Measurements from ENCODE around the gene DOC2B. TPM values are rescaled to one million over a fixed set of nuclear protein-coding genes. Genes with fewer than 3 reads are reported as not detected.

Gene DOC2B
- total RNA-seq, 1 donor from 2014 or later, result 4.5 TPM

DNA sequence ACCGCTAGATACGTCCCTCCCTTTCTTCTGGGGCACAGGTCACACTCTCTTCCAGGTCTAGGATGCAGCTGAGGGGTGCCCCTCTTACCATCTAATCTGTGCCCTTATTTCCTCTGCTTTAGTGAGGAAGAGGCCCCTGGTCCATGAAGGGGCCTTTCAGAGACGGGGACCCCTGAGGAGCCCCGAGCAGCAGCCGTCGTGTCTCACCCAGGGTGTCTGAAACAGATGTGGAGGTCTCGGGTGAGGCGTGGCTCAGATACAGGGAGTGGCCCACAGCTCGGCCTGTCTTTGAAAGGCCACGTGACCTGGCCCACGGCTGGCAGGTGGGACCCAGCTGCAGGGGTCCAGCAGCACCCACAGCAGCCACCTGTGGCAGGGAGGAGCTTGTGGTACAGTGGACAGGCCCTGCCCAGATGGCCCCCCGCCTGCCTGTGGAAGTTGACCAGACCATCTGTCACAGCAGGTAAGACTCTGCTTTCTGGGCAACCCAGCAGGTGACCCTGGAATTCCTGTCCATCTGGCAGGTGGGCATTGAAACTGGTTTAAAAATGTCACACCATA is 28.5 kb downstream of the DOC2B start:
- DNase-seq (ENCODE audit: missing footprints) (no peak), ATAC-seq (no peak)
- intact Hi-C loops (cut with DNase I), result no loop called here

DNA sequence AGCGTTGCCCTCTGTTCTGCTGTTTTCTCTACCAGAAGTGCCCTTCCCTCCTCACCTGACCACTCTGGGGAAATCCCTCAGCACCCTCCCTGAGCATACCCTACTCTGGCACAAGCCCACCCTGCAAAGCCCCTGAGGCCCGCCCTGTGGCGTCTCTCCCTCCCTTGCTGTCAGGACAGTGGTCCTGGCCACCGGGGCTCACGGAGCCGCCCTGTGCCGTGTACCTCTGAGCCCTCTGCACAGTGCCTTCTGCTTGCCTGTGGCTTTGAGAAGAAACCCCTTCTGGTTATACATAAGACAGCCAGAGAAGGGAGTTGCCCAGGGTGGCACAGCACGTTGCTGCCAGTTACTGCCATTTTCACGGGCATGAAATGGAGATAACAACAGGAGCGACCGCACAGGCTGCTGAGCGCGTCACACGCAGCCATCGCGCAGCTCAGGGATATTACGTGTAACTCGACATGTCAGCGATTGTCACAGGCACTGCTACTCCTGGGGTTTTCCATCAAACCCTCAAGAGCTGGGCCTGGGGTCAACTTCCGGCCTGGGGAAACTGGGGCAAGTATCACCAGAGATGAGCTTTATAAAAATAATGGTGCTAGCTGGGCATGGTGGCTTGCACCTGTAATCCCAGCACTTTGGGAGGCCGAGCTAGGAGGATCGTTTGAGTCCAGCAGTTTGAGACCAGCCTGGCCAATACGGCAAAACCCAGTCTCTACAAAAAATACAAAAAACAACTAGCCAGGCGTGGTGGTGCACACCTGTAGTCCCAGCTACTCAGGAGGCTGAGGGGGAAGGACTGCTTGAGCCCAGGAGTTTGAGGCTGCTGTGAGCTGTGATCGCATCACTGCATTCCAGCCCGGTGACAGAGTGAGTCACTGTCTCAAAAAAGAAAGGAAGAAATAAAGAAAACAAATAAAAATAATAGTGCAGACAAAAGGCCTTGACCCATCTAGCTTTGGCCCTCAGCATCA is 29.3 kb downstream of the DOC2B start:
- DNase-seq (ENCODE audit: missing footprints) (no peak), ATAC-seq (no peak)
- intact Hi-C loops (cut with DNase I), result no loop called here

DNA sequence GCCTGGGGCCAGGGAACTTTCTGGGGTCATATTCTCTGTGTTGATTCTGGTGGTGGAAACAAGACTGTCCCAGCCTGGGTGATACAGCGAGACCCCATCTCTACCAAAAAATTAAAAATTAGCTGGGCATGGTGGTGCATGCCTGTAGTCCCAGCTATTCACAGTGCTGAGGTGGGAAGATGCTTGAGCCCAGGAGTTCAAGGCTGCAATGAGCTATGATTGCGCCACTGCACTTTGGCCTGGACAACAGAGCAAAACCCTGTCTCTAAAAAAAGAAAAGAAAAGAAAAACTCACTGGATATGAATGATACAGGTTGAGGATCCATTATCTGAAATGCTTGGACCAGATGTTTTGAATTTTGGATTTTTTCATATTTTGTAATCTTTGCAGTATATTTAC is 30.4 kb downstream of the DOC2B start:
- DNase-seq (ENCODE audit: missing footprints), result no peak
- intact Hi-C loops (cut with DNase I), result no loop called here
- no peak for ATAC-seq

DNA sequence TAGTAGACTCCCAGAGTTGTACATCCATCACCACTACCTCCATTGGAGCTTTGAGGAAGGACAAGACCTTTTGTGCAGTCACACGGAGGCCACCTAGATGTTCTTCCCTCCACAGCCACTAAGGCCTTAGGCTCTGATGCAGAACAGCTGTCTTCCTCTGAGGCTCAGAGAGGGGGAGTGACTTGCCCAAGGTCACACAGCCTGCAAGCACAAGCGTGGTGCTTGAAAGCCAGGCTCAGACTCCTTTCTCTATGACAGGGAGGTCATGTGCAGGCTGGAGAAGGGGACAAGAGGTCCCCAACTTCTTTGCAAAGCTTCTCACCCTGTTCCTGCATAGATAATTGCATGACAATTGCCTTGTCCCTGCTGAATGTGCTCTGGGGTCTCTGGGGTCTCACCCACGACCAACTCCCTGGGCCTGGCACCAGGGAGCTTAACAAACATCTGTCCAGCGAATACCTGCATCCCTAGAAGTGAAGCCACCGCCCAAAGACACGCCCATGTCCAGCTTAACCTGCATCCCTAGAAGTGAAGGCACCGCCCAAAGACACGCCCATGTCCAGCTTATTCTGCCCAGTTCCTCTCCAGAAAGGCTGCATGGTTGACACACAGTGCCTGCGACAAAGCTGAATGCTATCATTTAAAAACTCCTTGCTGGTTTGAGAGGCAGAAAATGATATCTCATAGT is 31.4 kb downstream of the DOC2B start:
- ATAC-seq, result no peak
- DNase-seq (ENCODE audit: missing footprints), result no peak
- intact Hi-C loops (cut with DNase I), result no loop called here

DNA sequence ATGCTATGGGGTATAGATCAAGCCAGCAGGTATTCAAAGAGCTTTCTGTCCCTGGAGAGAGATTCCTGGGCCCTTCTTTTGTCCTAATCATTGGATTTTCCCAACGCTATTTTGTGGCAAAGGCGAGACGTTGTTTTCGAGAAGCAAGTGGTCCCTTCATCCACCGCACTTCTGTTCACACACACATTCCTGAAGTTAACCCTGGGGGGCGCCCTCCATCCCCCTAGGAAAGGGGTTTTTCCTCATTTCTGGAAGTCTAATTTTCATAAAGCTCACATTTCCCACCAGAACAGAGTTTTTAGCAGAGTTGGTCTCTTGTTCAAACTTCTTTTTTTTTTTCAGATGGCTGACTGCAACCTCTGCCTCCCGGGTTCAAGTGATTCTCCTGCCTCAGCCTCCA is 32.2 kb downstream of the DOC2B start:
- ATAC-seq (no peak), DNase-seq (ENCODE audit: missing footprints) (no peak)
- intact Hi-C loops (cut with DNase I), result no loop called here

DNA sequence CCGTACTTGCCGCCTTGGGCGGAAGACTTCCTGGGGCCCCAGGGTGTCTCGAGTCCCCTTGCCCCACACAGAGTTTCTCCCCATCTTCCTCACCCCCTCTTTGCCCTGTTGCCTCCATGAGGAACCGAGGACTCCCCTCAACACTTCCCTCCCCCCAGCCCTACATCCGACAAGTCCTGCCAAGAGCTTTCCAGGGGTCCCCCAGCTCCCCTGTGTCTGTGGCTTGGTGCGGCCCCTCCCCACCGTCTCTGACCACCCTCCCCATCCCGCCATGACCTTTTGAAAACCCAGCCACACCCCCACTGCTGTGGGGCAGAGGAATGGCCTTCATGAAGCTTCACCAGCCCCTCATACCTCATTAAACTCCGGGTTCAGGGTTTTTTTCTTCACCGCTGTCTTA is 32.7 kb downstream of the DOC2B start:
- DNase-seq (ENCODE audit: missing footprints), result peak; percentile 34
- intact Hi-C loops (cut with DNase I), result no loop called here
- ATAC-seq, result no peak

DNA sequence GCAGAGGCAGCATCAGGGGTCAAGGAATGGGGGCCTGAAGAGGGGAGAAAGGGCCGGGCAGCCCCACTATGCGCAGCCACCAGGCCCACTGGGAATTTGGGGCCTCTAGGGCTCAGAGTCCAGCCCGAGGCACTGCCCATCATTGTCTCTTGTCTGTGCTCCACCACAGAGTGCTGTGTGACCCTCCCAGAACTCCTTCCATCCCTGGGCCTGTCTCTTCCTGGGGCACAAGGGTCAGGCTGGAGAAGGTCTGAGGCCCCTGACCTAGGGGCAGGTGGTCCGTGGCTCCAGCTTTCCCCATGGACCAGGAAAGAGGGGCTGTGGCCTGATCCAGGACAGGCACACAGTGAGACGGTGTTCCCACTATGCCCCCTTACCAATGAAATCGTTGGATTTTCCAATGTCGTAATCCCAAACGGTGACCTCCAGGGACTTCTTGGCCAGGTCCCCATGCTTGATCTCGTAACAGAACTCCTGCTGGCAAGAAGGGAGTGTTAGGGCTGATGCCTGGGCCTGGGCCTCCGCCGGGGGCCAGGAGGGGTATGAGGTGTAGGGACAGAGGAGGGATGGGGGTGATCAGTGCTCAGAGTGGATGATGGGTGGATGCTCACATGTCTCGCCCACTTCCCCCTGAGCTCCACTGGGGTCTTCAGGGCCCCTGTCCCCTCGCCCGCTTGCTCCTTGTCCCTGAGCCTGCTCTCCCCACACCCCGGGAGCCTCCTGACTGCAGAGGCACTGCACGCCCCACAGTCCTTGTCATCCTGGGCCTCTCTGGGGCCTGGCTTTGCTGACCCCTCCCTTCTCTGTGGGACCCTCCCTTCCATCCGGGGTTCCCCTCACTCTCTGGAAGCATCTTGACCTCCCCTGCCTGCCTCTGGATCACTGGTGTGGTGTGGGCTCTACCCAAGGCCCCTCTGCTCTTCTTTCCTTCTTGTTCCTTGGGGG is 33.4 kb downstream of the DOC2B start:
- DNase-seq (ENCODE audit: missing footprints) (peak; percentile 46), ATAC-seq (no peak)
- intact Hi-C loops (cut with DNase I), result no loop called here

DNA sequence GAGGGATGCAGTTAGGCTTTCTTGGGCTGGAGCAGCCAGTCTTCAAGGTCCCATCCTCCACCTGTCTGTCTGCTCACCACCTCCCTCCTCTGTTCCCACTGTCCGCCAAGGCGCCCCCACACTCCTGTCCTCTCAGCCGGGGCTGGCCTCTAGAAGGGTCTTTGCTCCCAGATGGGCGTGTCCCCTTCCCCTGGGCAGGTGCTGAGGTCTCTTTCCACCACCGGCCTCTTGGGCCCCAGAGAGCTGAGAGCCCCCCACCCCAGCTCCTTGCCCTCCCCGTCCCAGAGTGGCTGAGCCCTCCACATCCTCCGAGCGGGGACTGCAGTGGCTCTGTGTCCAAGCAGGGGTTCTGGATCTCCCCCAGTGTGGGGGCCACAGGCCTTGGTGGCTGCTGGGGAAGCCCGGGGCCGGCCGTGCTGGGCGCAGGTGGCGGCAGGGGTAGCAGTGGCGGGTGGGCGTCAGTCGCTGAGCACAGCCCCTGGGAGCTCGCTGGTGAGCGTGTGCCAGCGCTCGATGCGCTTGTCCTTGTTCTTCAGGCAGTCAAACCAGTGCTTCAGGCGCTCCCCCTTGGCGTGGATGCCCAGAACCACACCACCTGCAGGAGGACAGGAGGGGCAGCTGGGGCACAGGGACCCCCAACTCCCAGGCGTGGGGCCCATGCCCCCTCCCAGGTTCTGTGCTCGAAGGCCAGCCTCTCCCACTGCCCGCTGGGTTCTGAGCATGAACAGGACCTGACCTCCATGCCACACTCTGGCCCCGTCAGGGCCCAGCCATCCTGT is 34.3 kb downstream of the DOC2B start:
- intact Hi-C loops (cut with DNase I), result no loop called here
- peak; percentile 60 for DNase-seq (ENCODE audit: missing footprints)
- ATAC-seq, result no peak

DNA sequence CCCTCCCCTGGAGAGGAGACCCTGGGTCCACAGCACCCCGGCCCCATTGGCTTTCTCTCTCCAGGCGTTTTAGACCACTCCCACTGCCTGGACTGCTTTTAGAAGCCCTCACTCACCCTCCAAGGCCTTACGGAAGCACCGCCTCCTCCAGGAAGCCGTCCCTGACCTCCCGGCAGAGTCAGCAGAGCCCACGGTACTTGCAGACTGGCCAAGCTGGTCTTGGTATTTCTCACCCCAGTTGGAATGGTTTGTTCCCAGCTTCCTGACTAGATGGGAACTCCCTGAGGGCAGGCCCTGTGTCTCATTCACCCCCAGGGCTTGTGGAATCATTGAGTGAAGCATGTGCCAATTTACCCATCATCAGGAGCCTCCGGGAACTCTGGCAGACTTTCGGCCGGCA is 34.9 kb downstream of the DOC2B start:
- ATAC-seq (no peak), DNase-seq (ENCODE audit: missing footprints) (peak; percentile 28)
- intact Hi-C loops (cut with DNase I), result no loop called here

DNA sequence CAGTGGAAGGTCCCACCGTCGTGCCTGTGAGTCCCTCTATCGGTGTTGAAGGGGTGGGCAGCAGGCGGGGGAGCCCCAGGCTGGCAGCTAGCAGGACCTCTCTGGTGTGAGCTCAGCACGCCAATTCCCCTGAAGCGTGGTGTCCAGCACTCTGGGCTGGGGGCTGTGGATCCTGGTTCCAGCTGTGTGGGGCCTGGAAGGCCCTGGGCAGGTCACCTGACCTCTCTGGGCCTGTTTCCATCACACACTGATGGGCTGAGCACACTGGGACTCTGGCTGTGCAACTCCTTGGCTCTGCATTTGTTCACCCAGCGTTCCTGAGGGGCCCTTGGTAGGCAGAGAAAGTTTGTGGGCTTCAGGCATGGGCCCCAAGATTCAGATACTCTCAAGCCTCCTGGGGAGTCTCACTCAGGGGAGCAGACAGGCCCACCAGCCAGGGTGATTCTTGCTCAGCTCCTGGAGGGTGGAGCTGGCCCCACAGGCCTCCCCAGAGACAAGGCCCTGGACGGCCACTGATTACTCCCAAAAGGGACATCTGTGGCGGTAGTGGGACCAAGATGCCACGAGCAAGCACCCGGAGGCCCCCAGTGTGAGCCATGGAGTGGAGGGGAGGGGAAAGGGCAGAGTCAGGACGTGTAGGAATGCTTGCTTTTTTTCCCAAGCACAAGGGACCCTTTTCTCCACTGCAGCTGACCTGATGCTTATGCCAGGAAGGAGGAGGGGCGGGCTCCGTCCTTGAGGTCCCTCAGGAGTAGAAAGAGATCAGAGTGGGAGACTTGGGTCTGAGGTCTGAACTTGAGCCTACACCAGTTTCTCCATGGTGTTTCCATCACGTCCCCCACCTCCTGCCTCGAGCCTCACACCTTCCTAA is 35.5 kb downstream of the DOC2B start:
- no peak for ATAC-seq
- DNase-seq (ENCODE audit: missing footprints), result peak; percentile 57
- intact Hi-C loops (cut with DNase I), result no loop called here

DNA sequence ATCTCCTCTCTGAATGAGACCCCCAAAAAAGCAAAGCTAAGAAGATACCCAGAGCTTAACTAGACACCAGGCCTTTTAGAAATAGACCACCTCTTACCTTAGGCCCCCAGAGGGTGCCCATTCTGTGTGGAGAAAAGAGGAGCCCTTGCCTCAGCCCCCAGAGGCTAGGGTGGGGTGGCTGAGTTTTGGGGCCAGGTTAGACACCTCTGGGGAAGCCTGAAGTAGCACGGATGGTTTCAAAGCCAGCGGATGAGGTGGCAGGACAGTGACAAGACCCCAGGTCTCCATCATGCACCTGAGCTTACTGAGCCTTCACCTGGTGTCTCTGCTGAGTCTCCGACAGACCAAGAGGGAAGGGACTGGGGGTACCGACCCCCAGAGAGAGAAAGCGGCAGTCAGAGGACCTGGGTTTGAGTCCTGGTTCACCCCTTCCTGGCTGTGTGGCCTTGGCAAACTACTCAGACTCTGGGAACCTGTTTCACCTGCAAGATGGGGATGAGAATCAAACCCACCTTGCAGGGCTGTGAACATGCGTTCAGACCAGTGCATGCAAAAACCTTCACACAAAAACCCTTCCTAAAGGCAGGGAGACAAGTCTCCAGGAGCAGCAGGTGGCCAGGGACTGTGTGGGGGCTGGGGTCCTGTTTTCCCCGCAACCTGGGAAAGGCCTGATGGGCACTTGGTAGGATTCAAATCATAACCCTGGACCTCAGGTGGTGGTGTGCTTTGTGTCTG is 36.3 kb downstream of the DOC2B start:
- ATAC-seq, result no peak
- intact Hi-C loops (cut with DNase I), result loop anchor here (5.0 kb wide), 3 partner anchors 542 to 852 kb away; partner anchors contain the start of gene TIMM22
- DNase-seq (ENCODE audit: missing footprints), result peak; percentile 11

DNA sequence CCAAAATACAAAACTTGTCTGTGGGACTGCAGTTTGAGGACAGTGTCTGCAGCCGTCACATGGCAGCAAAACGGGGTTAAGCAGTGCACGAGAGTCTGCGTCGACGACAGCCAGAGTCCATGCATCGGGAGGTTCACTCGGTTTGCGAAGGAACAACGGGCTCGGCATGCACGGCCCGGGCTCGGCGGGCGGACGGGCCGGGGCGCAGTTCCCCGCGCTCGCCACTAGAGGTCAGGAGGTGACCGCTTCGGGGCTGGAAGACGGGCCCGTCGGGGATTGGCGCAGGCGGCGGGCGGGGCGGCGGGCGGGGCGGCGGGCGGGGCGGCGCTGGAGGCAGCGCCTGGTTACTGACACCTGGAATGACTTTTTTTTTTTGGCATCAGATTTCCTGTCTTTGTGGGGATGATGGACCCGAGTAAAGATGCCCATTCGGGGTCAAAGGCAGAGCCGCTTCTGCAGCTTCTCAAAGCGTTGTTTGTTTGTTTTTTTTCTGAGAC is 37.6 kb downstream of the DOC2B start:
- ATAC-seq, result peak; percentile 85
- intact Hi-C loops (cut with DNase I), result loop anchor here (2.0 to 5.0 kb wide), 4 partner anchors 243 to 853 kb away; partner anchors contain the start of gene TIMM22
- peak; percentile 91 for DNase-seq (ENCODE audit: missing footprints)

DNA sequence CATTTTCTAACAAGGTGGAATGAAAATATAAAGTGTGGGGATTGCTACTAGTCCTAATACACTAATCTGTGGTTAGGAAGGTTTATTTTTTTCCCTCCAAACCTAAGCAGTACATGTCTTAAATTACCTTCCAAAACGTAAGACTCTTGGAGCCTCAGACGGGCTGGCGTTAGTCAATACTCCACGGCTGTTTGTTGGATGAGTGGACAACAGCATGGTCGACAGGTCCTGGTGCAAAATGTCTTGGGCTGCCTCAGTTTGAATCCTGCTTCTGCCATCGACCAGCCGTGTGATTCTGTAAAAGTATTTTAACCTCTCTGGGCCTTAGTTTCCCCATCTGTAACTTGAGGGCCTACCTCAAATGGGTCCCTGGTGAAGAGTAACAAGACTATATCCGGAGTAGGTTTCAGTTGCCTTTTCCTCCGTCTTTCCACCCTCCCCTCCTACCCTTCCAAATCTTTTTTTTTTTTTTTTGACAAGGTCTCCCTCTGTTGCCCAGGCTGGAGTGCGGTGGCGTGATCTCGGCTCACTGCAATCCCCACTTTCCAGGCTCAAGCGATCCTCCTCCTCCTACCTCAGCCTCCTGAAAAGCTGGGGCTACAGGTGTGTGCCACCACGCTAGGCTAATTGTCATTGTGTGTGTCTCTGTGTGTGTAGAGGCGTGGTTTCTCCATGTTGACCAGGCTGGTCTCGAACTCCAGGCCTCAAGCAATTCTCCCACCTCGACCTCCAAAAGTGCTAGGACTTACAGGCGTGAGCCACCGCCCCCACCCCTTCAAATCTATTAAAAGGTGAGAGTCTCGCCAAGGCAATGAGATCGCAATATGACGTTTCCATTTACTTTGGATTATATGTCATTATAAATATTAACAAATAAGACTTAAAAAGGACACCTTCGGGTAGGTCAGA is 38.3 kb downstream of the DOC2B start:
- no peak for ATAC-seq
- intact Hi-C loops (cut with DNase I), result loop anchor here (2.0 to 5.0 kb wide), 4 partner anchors 244 to 854 kb away; partner anchors contain the start of gene TIMM22
- DNase-seq (ENCODE audit: missing footprints), result peak; percentile 14

DNA sequence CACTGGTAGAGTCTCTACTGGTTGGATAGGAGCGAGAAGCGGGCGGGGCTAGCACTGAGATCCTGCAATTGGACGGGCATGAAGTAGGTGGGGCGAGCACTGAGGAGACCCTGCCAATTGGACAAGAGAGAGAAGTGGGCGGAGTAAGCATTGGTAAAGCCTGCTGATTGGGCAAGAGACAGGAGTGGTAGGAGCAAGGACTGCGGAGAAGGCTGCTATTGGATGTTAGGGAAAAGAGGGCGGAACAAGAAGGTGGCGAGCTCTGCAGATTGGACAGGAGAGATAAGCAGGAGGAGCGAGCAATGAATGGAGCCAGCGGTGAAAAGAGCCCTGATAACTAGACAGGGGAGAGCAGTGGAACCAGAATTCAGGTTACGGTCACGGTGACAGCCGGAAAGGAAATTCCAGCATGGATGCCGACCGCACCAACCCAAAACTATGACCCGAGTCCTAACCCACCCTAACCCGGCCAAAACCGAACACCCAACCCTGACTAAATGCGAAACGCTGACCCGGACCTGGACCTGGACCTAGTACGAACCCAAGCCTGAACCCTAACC is 39.3 kb downstream of the DOC2B start:
- intact Hi-C loops (cut with DNase I), result loop anchor here (2.0 to 5.0 kb wide), 4 partner anchors 245 to 855 kb away; partner anchors contain the start of gene TIMM22
- no peak for ATAC-seq
- DNase-seq (ENCODE audit: missing footprints), result peak; percentile 61
